GM21825 (cell line): ENCODE measurements around the gene ADRB1.

Experiments used
- ATAC-seq: cut with Tn5 transposase; IDR thresholded peaks from one replicate; pipeline ENCODE4 v1.9.1; 2021; ENCODE audit warnings: mild to moderate bottlenecking, moderate library complexity; ENCODE audit not compliant: unreplicated experiment

The ADRB1 gene

DNA sequence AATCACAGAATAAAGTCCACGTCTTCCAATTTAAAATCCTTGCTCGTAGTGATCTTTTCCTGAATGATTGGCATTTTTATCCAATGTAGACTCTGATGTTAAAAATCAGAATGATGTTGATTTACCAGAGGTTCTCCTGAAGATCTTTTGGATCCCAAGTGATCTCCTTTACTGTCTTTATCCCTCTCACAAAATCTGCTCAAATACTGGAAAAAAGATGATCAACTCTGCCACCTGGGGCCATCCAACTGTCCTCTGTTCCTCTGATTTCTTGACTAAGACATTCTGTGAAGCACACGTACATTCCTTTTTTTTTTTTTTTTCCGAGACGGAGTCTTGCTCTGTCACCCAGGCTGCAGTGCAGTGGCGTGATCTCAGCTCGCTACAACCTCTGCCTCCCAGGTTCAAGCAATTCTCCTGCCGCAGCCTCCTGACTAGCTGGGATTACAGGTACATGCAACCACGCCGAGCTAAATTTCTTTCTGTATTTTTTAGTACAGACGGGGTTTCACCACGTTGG is 18.0 kb upstream of the ADRB1 start:
- no peak for ATAC-seq

DNA sequence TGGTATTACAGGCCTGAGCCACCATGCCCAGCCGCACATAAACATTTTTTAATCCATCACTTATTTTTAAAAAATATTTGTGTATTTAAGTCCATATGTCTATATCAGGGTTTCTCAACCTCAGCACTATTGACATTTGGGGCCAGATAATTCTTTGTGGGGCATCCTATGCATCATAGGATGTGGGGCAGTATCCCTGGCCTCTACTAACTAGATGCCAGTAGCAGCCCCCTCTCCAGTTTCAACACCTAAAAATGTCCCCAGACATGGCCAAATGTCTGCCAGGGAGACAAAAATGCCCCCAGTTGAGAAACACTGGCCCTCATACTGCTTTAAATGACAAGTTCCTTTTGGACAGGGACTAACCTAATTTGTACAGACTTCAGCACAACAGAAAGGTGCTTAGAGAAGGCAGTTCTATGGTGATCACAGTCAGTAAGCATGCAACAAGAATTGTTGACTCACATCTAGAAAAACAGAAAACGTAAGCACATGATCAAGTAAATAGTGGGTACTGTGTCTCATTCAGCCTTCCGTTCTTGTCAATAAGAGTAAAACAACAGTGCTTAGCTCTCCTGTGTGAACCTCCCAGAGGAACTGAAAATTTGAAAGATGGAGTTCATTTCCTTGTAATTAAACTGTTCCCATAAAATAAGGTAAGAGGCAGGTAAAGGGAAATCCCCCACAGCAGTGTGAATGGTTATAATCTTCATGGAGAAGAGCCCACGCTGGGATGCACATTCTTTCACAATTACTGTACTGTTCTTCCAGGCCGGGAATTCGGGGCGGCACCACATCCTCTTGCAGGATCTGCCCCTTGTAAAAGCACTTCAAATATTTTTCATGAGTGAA is 17.3 kb upstream of the ADRB1 start:
- peak; percentile 40 for ATAC-seq

DNA sequence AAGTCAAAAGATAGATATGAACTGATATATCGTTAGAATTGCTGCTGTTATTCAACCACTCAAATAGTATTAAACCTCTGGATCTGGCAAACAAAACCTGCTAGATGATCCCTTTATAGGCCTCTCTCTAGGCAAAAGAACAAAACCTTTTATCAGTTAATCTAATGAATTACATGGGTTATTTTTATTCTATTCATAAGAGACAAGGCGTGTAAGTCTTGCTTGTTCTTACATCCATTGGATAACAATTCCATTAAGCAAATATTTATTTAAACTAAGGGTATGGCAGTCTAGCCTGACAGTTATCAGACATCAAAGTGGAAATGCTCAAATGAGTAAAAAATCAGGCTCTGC is 16.6 kb upstream of the ADRB1 start:
- ATAC-seq = no peak

- no peak for ATAC-seq
These were observed 15.7 kb upstream of the ADRB1 start for GRCh38 chr10:114027951-114028350.

GRCh38 chr10:114028425-114028824 is 15.2 kb upstream of the ADRB1 start:
- no peak for ATAC-seq

GRCh38 chr10:114029655-114030054 is 14.0 kb upstream of the ADRB1 start:
- ATAC-seq = no peak

DNA sequence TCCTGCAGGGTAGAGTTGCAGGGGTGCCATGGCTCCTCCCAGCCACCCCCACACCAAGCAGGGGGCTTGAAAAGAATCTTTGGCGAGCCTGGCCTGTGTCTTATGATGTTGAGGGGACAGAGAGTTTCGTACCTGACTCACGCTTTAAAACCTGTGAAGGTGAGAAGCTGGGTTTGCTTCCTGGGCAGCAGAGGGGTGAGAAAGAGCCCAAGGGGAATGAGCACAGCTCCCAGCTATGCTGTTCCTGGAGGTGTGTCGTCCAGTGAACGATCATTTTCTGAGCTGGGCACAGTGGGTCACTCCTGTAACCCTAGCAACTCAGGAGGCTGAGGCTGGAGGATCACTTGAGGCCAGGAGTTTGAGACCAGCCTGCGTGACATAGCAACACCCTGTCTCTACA is 13.5 kb upstream of the ADRB1 start:
- ATAC-seq = no peak

DNA sequence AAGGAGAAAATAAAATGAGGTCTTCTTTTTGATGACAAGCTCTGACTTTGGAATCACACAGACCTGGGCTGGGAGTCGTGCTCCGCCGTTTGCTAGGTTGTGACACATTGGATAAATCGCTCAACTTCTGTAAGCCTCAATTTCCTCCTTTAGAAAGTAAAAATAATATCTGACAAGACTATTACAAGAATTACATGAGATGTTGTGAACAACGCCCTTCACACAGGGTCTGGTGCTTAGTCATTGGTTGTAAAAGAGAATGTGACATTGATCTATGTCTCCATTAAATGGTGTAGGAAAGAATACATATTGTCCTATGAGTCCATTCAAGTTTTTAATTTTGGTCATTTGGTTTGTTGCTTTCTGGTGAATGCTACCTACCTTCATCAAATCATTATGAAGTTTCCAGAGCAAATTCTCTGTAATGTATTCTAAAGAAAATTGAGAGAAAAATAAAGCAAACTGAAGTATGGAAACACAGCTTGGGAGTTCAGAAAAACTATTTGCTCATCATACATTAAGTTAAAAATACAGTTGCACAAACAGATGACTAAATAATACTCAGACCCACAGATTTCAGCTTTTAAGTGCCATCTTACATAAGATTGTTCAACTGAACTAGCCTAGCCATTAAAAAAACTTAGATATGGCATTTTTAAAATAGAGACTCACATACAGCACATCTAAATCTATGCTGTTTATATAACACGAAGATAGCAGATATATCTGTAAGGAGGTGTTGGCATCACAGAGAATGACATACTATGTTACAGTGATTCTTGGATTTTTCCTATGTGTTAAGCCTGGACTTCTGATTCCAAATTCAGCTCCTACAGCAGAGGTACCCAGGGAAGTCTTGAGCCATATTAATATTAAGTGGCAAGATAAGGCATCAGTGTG is 12.3 kb upstream of the ADRB1 start:
- no peak for ATAC-seq

DNA sequence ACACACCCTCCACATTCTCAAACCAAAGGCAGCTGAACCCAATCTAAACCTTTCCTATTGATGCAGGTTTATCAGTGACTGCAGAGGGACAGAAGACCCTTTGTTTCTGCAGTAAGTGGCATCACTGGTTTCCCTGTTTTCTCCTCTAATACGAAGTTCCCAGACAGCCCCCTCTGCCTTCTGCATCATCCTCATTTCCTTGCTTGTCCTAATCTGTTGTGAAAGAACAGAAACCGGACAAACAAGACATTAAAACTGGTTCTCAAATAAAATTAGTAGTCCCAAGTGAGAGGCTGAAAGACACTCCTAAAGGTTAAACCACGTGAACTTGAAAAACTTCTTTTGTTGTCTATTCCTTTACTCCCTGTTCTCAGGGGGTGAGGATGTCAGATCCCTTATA is 10.1 kb upstream of the ADRB1 start:
- ATAC-seq = no peak

- ATAC-seq = no peak
These were observed 8.6 kb upstream of the ADRB1 start for GRCh38 chr10:114034923-114035645.

DNA sequence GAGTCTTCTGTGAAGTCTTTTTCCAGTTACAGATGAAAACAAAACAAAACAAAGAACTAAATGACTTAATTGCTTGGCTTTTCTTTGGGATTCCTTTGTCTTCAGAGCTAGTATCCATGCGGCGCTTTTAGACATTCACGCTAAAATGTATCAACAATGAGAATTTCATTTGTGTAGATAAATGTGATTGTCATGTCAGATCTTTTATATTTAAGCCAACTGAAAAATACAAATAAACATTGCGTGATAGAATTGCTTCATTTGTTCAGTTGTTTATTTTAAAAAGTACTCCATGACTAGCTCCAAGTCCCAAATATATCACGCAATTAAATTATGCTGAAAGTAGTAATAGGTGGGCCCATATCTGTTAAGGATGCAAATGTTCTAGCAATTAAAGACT is 7.9 kb upstream of the ADRB1 start:
- ATAC-seq = no peak

- ATAC-seq = no peak
These were observed 4.8 kb upstream of the ADRB1 start for GRCh38 chr10:114038819-114039218.

- ATAC-seq = no peak
These were observed 2.5 kb upstream of the ADRB1 start for GRCh38 chr10:114041166-114041565.

GRCh38 chr10:114042895-114043531 is 653 bp upstream of the ADRB1 start:
- ATAC-seq = peak; percentile 37

GRCh38 chr10:114044247-114045135 is 825 bp downstream of the ADRB1 start:
- no peak for ATAC-seq

- ATAC-seq = no peak
These were observed 1.7 kb downstream of the ADRB1 start for GRCh38 chr10:114045136-114046086.

DNA sequence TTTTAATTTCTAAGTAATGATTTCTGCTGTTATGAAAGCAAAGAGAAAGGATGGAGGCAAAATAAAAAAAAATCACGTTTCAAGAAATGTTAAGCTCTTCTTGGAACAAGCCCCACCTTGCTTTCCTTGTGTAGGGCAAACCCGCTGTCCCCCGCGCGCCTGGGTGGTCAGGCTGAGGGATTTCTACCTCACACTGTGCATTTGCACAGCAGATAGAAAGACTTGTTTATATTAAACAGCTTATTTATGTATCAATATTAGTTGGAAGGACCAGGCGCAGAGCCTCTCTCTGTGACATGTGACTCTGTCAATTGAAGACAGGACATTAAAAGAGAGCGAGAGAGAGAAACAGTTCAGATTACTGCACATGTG is 2.4 kb downstream of the ADRB1 start:
- no peak for ATAC-seq

GRCh38 chr10:114048472-114048871 is 4.8 kb downstream of the ADRB1 start:
- ATAC-seq = no peak

DNA sequence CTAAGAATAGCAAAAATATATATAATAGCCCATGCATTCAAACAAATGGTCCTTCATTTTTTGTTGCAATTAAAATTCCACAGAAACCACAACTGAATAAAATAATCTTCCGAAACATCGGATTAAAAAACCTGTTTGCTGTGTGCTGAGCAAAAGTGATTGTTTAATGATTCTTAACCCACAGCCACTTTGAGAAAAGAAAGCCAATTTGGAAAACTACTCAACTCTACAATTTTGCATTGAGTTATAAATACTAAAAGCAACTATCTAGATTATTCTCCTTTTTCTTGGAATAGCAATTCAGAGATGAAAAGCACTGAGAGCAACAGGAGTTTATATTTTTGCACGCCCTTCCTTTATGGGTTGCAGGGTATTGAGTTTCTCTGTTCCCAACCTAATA is 8.0 kb downstream of the ADRB1 start:
- no peak for ATAC-seq
